Body of pancreas (tissue), 4 donors: ENCODE measurements around the gene PCTP. TPM values are rescaled to one million over a fixed set of nuclear protein-coding genes. Genes with fewer than 3 reads are reported as not detected.

Experiments used
- ATAC-seq: fragments of 150-250 bp; one replicate; pipeline ENCODE4 v1.9.1; 2016
- DNase-seq, 4 donors: peaks; one replicate each; pipeline ENCODE4 v3.0.0-alpha.2; 2019
- H3K27ac ChIP-seq, 4 donors: fragments of 200-600 bp; sonication (generic); 1 replicate in 3 of 4; 2 replicates in 1 of 4; pipeline versions ENCODE4 v1.5.1 to v1.6.1; 2016 to 2019; ENCODE audit warnings: mild to moderate bottlenecking in 1 of 4, mixed read lengths in 1 of 4, moderate library complexity in 1 of 4
- H3K27me3 ChIP-seq, 2 donors: fragments of 200-600 bp; sonication (generic); one replicate each; pipeline ENCODE4 v1.6.0; 2016; ENCODE audit warnings: mild to moderate bottlenecking in 1 of 2
- H3K36me3 ChIP-seq, 2 donors: fragments of 200-600 bp; sonication (generic); replicated peaks in 1 of 2; 2 replicates each; pipeline ENCODE4 v1.5.1; 2016; ENCODE audit warnings: low read depth in 2 of 2; ENCODE audit not compliant: insufficient read depth in 1 of 2
- H3K4me1 ChIP-seq: fragments of 200-600 bp; sonication (generic); one replicate; pipeline ENCODE4 v1.6.0; 2016
- H3K4me3 ChIP-seq, 2 donors: fragments of 200-600 bp; sonication (generic); 1 replicate in 1 of 2; 2 replicates in 1 of 2; pipeline ENCODE4 v1.5.1; 2016 to 2019
- H3K9me3 ChIP-seq, 3 donors: fragments of 200-600 bp; sonication (generic); 1 replicate in 2 of 3; 2 replicates in 1 of 3; pipeline ENCODE4 v1.5.1; 2016
- POLR2A ChIP-seq, 3 donors: fragments of 450-650 bp; IDR thresholded peaks; one replicate each; pipeline ENCODE4 v1.6.1; 2016; ENCODE audit warnings: antibody characterized with exemption in 3 of 3, mild to moderate bottlenecking in 2 of 3
- WGBS, 2 donors: methylation state at CpG; one replicate each; pipeline ENCODE4 v1.1.5; 2017; 5-methylcytosine and 5-hydroxymethylcytosine counted together
- intact Hi-C: fragments of 100-400 bp; cut with DNase I; formaldehyde crosslinking; loops from one replicate; pipeline ENCODE4 v1.15.1; 2023
- total RNA-seq, 2 donors: library from RNA; depleted of rRNA; stranded (reverse); fragments of >200 nt; gene quantifications; one replicate each; pipeline ENCODE4 v1.1.0, GENCODE V29; 2016
- TF ChIP-seq, protein P1 (sequence below), 7 experiments: fragments of 450-650 bp in 4 of 7; fragments of 200-600 bp in 3 of 7; sonication (generic) in 3 of 7; IDR thresholded peaks; one replicate each; pipeline ENCODE4 v1.5.1; 2016 to 2019; ENCODE audit warnings: antibody characterized with exemption in 7 of 7

Gene PCTP
- total RNA-seq, 2 donors from 2014 or later, result 5.6 to 13.0 TPM

DNA sequence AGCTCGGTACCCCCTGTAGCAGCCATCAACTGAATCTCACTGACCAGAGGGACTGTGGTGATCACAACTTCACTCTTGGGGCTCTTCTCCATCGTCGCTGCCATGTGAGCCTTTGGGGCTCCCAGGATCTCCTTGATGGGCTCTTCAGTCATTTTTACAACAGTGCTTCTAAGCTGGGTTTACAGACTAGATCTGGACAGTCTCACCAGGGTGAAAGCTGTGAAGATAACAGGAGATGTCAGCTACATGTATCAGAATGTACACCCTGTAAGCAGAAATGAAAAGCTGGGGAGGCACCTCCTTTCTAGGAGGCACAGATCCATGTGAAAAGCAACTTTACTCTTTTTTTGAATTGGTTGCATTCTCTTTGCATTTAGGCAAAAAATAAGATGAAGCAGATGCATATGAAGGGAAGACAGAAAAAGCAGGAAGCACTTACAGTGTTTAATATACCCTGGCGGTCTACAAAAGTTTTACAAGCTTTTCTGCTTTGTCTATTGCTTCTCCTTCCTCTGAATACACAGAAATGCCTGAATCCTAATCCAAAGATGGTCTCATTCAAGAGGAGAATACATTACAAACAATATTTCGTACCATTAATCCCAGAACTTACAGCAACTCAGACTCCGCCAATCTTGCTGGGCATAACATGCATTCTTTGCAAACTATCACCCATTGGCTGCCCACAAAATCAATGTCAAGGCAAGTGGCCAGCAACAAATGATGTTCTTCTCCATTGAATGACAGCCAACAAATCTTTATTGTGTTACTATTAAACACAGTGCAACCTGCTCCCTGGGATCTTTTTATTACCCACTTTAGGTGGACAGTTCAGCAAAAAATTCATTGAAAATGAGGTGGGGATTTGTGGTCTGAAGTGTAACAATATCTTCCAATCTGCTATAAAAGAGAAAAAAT, 29.7 kb upstream of the PCTP start:
- no peaks in the 10 kb centered on the region for H3K9me3 ChIP-seq
- H3K36me3 ChIP-seq, result no peaks in the 10 kb centered on the region
- no peak for TF ChIP-seq POLR2A (IDR thresholded peaks at IDR 0.05)
- TF ChIP-seq, protein P1, sequence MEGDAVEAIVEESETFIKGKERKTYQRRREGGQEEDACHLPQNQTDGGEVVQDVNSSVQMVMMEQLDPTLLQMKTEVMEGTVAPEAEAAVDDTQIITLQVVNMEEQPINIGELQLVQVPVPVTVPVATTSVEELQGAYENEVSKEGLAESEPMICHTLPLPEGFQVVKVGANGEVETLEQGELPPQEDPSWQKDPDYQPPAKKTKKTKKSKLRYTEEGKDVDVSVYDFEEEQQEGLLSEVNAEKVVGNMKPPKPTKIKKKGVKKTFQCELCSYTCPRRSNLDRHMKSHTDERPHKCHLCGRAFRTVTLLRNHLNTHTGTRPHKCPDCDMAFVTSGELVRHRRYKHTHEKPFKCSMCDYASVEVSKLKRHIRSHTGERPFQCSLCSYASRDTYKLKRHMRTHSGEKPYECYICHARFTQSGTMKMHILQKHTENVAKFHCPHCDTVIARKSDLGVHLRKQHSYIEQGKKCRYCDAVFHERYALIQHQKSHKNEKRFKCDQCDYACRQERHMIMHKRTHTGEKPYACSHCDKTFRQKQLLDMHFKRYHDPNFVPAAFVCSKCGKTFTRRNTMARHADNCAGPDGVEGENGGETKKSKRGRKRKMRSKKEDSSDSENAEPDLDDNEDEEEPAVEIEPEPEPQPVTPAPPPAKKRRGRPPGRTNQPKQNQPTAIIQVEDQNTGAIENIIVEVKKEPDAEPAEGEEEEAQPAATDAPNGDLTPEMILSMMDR (IDR thresholded peaks at IDR 0.05), result no peak
- H3K27ac ChIP-seq, result no peak overlapping the region
- H3K4me1 ChIP-seq, result no peaks in the 10 kb centered on the region
- no peak for ATAC-seq
- WGBS, 2 donors, result 63 to 65% methylated on average over 6 of the region's 6 CpGs
- H3K27me3 ChIP-seq, result no peaks in the 10 kb centered on the region
- DNase-seq, result no peak
- no peak overlapping the region for H3K4me3 ChIP-seq
- intact Hi-C loops, result loop anchor here (10.0 kb wide), 1 partner anchor 186 kb away; no protein-coding TSS in a partner anchor

DNA sequence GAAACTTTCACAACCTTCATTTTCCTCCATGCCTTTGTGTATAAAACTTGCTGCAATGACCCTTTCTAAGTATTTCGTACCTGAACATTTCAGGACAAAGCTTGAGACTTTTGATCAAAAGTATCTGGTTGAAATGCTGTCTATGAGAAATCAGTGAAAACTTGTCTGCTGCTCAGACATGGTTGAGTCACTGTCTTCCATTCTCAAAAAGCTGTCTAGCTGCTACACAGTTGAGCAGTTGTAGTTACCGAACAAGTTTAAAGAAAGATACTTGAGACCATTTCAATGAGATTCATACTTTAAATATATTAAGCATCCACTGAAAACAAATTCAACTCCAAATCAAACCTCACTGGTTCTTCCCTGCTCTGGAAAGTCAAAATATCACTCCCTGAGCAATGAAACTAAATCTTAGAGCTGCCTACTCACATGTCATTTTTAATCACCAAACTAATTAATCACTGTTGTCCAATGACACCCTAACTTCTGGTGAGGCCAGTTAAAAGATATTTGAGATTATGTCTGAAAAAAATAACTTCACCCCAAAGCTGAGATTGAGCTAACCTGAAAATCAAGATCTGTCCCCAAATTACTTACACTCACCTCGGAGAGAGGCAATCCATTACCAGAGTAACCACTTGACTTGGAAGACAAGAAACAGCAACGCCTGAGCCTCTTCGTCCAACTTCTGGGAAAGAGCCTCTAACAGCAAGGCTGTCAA, 28.7 kb upstream of the PCTP start:
- no peak overlapping the region for H3K4me3 ChIP-seq

DNA sequence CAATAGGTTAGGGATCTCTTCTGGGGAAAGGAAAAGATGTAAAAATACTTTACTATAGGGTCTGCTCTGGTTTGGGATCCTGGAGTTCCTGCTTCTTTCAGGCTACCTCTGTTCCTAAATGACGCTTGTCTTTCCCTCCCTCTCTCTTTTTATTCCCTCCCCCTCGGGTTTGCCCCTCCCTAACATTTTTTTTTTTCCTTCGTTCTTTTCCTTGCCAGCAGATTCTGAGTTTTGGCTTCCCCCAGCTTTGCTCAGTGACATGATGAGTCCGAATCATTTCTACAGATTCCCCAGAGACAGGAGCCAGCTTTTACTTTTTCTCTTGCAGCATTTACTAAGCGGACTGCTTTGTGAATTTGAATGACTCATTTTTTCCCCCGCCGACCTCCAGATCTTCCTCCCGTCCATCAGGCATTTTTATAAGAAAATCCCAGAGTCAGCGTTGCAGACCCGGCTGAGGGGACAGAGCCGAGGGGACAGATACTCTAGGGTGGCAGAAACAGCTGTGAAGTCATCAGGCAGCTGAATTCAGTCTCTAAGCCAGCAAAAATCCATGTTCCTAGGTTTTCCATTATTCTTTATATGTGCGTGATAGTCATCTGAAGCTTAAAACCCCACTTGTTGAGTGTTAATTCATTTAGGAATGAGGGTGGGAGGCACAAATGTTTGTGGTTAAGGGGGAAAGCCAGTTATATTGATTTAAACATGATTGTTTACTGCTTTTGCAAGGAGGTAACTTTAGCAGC, 27.9 kb upstream of the PCTP start, which contains the start of gene TMEM100:
Gene TMEM100, minus strand, starts transcription at position 123 of the 746 bp plus-strand sequence. CDS start 1,794 bp downstream, outside the sequence.
- Histone ChIP-seq H3K4me3 (no peak within 1 kb of the TSS), H3K36me3 (no peaks in the 10 kb centered on the region), H3K4me1 (no peaks in the 10 kb centered on the region), H3K9me3 (no peaks in the 10 kb centered on the region), H3K27me3 (no peaks in the 10 kb centered on the region), H3K27ac (no peak within 1 kb of the TSS)
- intact Hi-C loops, result loop anchor here (10.0 kb wide), 1 partner anchor 188 kb away; no protein-coding TSS in a partner anchor
- TF ChIP-seq POLR2A (IDR thresholded peaks at IDR 0.05), result no peak
- TF ChIP-seq, protein P1 (IDR thresholded peaks at IDR 0.05), result no peak
- peak in 2 of 4 donors; percentile 17 to 33 for DNase-seq
- 18 to 25% methylated on average over 12 of the region's 12 CpGs for WGBS, 2 donors
- peak; percentile 27 for ATAC-seq

More for the DNA sequence above, 28.7 kb upstream of the PCTP start:
- intact Hi-C loops, result loop anchor here (10.0 kb wide), 1 partner anchor 187 kb away; no protein-coding TSS in a partner anchor
- TF ChIP-seq POLR2A (IDR thresholded peaks at IDR 0.05), result no peak
- TF ChIP-seq, protein P1 (IDR thresholded peaks at IDR 0.05), result no peak
- Histone ChIP-seq H3K27ac (no peak overlapping the region), H3K27me3 (no peaks in the 10 kb centered on the region), H3K36me3 (no peaks in the 10 kb centered on the region), H3K9me3 (no peaks in the 10 kb centered on the region), H3K4me1 (no peaks in the 10 kb centered on the region)
- DNase-seq, result no peak
- ATAC-seq, result no peak
- WGBS, 2 donors, result 33 to 44% methylated on average over 5 of the region's 5 CpGs

DNA sequence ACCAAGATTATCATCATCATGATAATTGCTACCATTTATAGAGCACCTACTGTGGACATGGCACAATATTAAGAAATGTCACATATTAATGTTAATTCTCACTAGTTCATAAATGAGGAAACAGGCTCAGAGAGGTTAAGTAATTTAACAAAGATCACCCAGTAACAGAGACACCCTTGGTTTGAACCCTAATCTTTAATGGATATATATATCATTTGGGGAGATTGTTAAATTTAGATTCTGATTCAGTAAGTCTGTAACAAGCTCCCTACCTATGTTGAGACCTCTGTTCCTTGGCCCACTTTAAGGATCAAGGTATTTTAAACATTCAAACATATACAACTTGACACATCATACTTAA, 27.4 kb upstream of the PCTP start:
- intact Hi-C loops, result loop anchor here (10.0 kb wide), 1 partner anchor 189 kb away; no protein-coding TSS in a partner anchor
- Histone ChIP-seq H3K4me3 (no peak overlapping the region), H3K9me3 (no peaks in the 10 kb centered on the region), H3K27me3 (no peaks in the 10 kb centered on the region), H3K36me3 (no peaks in the 10 kb centered on the region), H3K4me1 (no peaks in the 10 kb centered on the region), H3K27ac (no peak overlapping the region)
- DNase-seq, result no peak
- no peak for ATAC-seq
- no peak for TF ChIP-seq POLR2A (IDR thresholded peaks at IDR 0.05)
- TF ChIP-seq, protein P1 (IDR thresholded peaks at IDR 0.05), result no peak
